Colonic mucosa (tissue), 4 donors: ENCODE data around the gene NUBP2. TPM values are rescaled to one million over a fixed set of nuclear protein-coding genes. Genes with fewer than 3 reads are reported as not detected.

Source experiments
- DNase-seq: peaks from one replicate; pipeline ENCODE4 v3.0.0-alpha.2; 2020
- H3K27ac ChIP-seq: fragments of 200-600 bp; one replicate; pipeline ENCODE4 v1.8.0; 2021
- H3K27me3 ChIP-seq: fragments of 200-600 bp; one replicate; pipeline ENCODE4 v1.8.0; 2021
- H3K36me3 ChIP-seq: fragments of 200-600 bp; one replicate; pipeline ENCODE4 v1.8.0; 2021
- H3K4me1 ChIP-seq: fragments of 200-600 bp; one replicate; pipeline ENCODE4 v1.8.0; 2021; ENCODE audit warnings: mild to moderate bottlenecking
- H3K4me3 ChIP-seq: fragments of 200-600 bp; one replicate; pipeline ENCODE4 v1.8.0; 2021
- H3K9ac ChIP-seq, 2 donors: one replicate each; pipeline ENCODE4 v1.7.0; 2013; ENCODE audit warnings: control low read depth in 2 of 2, low read depth in 2 of 2, low read length in 2 of 2
- H3K9me3 ChIP-seq: fragments of 200-600 bp; one replicate; pipeline ENCODE4 v1.8.0; 2021
- intact Hi-C: fragments of 100-400 bp; cut with DNase I; formaldehyde crosslinking; loops from one replicate; pipeline ENCODE4 v1.14.1; 2022
- total RNA-seq, 2 donors: library from RNA; stranded (reverse); fragmentation: NEBNext Ultra II Directional in 1 of 2; extraction: Animal tissue kit (Norgen Biotek cat#: 25700) in 1 of 2; gene quantifications; one replicate each; pipeline ENCODE4 v1.2.1, GENCODE V29; 2021
- TF ChIP-seq, protein P1 (sequence below): fragments of 200-600 bp; IDR thresholded peaks from one replicate; pipeline ENCODE4 v1.8.0; 2022; ENCODE audit warnings: antibody characterized with exemption, mild to moderate bottlenecking
- donor health status: healthy.
- donor health status: DM: no; HTN: no; CAD: no.
- donor health status: DM: no; HTN: no; CAD: no.

The NUBP2 gene
- total RNA-seq, 2 donors from 2014 or later: 30.0 to 72.8 TPM

DNA sequence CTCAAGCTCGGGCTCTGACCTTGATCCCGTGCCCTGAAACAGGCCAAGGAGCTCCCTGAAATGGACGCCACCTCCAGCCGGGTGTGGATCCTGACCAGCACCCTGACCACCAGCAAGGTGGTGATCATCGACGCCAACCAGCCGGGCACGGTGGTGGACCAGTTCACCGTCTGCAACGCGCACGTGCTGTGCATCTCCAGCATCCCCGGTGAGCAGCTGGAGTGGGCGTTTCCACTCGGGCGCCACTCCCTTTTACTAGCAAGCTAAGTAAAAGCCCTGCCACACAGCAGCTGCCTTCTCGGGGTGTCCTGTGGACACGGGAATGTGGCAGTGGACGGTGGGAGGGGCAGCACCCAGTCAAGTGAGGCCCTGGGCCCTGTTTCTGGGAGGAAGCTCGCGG, 17.8 kb upstream of the NUBP2 start:
- Histone ChIP-seq H3K27ac (no peak overlapping the region), H3K4me3 (no peak overlapping the region), H3K9me3 (no peaks in the 10 kb centered on the region), H3K9ac (no peak overlapping the region), H3K27me3 (no peaks in the 10 kb centered on the region), H3K4me1 (no peaks in the 10 kb centered on the region), H3K36me3 (peaks cover 8% of the 10 kb centered on the region)
- intact Hi-C loops: no loop called here
- no peak for DNase-seq
- TF ChIP-seq, protein P1, sequence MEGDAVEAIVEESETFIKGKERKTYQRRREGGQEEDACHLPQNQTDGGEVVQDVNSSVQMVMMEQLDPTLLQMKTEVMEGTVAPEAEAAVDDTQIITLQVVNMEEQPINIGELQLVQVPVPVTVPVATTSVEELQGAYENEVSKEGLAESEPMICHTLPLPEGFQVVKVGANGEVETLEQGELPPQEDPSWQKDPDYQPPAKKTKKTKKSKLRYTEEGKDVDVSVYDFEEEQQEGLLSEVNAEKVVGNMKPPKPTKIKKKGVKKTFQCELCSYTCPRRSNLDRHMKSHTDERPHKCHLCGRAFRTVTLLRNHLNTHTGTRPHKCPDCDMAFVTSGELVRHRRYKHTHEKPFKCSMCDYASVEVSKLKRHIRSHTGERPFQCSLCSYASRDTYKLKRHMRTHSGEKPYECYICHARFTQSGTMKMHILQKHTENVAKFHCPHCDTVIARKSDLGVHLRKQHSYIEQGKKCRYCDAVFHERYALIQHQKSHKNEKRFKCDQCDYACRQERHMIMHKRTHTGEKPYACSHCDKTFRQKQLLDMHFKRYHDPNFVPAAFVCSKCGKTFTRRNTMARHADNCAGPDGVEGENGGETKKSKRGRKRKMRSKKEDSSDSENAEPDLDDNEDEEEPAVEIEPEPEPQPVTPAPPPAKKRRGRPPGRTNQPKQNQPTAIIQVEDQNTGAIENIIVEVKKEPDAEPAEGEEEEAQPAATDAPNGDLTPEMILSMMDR: no peak

DNA sequence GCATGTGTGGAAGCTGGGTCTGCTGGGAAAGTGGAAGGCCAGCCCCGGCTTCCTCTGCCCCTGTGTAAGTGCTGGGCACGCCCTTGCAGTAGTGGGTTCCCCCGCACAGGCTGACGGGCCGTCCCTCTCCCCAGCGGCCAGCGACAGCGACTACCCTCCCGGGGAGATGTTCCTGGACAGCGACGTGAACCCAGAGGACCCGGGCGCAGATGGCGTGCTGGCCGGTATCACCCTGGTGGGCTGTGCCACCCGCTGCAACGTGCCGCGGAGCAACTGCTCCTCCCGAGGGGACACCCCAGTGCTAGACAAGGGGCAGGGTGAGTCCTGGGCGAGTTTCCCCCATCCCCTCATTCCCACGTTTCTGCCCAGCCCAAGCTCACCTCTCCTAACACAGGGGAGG, 16.9 kb upstream of the NUBP2 start:
- H3K36me3 ChIP-seq: peaks cover 8% of the 10 kb centered on the region

DNA sequence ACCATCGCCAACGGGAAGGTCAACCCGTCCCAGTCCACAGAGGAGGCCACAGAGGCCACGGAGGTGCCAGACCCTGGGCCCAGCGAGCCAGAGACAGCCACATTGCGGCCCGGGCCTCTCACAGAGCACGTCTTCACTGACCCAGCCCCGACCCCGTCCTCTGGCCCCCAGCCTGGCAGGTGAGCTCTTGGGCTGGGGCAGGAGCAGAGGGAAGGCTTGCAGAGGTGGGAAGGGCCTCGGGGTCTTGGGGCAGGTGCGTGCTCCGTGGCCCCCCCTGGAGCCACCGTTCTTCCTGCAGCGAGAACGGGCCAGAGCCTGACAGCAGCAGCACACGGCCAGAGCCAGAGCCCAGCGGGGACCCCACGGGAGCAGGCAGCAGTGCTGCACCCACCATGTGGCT, 16.5 kb upstream of the NUBP2 start:
- Histone ChIP-seq H3K4me3 (no peak overlapping the region), H3K9ac (no peak overlapping the region), H3K4me1 (peaks cover 5% of the 10 kb centered on the region), H3K27me3 (no peaks in the 10 kb centered on the region), H3K27ac (no peak overlapping the region), H3K36me3 (peaks cover 8% of the 10 kb centered on the region), H3K9me3 (no peaks in the 10 kb centered on the region)
- no peak for DNase-seq
- TF ChIP-seq, protein P1: no peak
- intact Hi-C loops: no loop called here

More for the DNA sequence above, 16.9 kb upstream of the NUBP2 start:
- H3K27ac ChIP-seq: no peak overlapping the region
- H3K27me3 ChIP-seq: no peaks in the 10 kb centered on the region
- no peak overlapping the region for H3K4me3 ChIP-seq
- intact Hi-C loops: no loop called here
- peaks cover 4% of the 10 kb centered on the region for H3K4me1 ChIP-seq
- H3K9ac ChIP-seq: no peak overlapping the region
- no peaks in the 10 kb centered on the region for H3K9me3 ChIP-seq
- DNase-seq: no peak
- TF ChIP-seq, protein P1: no peak

DNA sequence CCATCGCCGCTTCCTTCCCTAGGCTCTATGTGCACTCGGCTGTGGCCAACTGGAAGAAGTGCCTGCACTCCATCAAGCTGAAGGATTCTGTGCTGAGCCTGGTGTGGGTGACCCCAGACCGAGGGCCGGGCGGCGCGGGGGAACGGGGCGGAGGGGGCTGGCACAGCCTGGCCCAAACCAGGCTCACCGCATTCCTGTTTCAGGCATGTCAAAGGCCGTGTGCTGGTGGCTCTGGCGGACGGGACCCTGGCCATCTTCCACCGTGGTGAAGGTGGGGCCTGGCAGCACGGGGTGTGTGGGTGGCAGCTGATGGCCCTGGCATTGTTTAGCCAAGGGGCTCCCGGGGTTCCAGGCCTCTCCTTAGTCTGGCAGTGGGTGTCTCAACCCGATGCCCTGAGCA, 16.1 kb upstream of the NUBP2 start:
- H3K27ac ChIP-seq: no peak overlapping the region
- no peaks in the 10 kb centered on the region for H3K27me3 ChIP-seq
- TF ChIP-seq, protein P1: no peak
- peaks cover 8% of the 10 kb centered on the region for H3K36me3 ChIP-seq
- no peak for DNase-seq
- no peak overlapping the region for H3K9ac ChIP-seq
- no peak overlapping the region for H3K4me3 ChIP-seq
- intact Hi-C loops: no loop called here
- H3K4me1 ChIP-seq: peaks cover 5% of the 10 kb centered on the region
- H3K9me3 ChIP-seq: no peaks in the 10 kb centered on the region

DNA sequence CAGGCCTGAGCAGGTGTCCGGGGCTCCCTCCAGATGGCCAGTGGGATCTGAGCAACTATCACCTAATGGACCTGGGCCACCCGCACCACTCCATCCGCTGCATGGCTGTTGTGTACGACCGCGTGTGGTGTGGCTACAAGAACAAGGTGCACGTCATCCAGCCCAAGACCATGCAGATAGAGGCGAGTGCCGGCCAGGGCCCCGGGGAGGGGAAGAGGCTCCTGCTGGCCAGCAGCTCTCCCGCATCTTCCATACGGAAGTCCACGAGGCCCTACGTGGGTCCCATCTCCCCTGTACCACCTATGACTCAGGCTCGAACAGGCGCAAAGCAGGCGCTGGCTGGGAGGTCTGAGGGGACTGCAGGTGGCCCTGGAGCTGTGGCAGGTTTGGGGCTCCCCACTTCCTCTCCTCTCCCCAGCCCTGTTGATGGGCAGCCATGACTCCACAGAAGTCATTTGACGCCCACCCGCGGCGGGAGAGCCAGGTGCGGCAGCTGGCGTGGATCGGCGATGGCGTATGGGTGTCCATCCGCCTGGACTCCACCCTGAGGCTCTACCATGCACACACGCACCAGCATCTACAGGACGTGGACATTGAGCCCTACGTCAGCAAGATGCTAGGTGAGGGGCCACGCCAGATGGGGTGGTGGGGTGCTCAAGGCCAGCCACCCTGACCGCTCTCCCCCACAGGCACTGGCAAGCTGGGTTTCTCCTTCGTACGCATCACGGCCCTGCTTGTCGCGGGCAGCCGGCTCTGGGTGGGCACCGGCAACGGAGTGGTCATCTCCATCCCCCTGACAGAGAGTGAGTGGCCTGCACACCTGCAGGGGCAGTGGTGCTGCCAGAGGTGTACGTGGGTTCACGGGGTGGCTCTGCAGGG, 15.4 kb upstream of the NUBP2 start:
- TF ChIP-seq, protein P1: no peak
- no peak overlapping the region for H3K9ac ChIP-seq
- DNase-seq: no peak
- intact Hi-C loops: no loop called here
- peaks cover 5% of the 10 kb centered on the region for H3K4me1 ChIP-seq
- no peak overlapping the region for H3K4me3 ChIP-seq
- no peaks in the 10 kb centered on the region for H3K27me3 ChIP-seq
- H3K9me3 ChIP-seq: no peaks in the 10 kb centered on the region
- H3K36me3 ChIP-seq: peaks cover 8% of the 10 kb centered on the region
- no peak overlapping the region for H3K27ac ChIP-seq
